IMR-90 (cell line): ENCODE results near the gene LDB2. TPM values are rescaled to one million over a fixed set of nuclear protein-coding genes. Genes with fewer than 3 reads are reported as not detected.

Experiments used
- ATAC-seq: fragments of 200-7000 bp; cut with Tn5 transposase; 2 replicates; pipeline ENCODE4 v1.9.1; 2020; ENCODE audit warnings: low read depth, mild to moderate bottlenecking, moderate library complexity
- BruUV-seq: library from RNA; stranded (reverse); fragments of 400-500 nt; replicated peaks from 2 replicates; lab custom pipeline; 2021; lab: Mats Ljungman, UMichigan
- CTCF ChIA-PET: fragments of 300-600 bp; formaldehyde crosslinking; extraction: SDS; loops from one replicate; lab custom pipeline; 2021; ENCODE audit warnings: antibody characterized with exemption; lab: Yijun Ruan, JAX
- POLR2A ChIA-PET: fragments of 300-600 bp; sonication (Branson Sonifier 250); formaldehyde crosslinking; loops from one replicate; lab custom pipeline; 2022; ENCODE audit warnings: antibody characterized with exemption; ENCODE audit not compliant: unreplicated experiment; lab: Charles Lee
- DNase-seq: peaks from one replicate; pipeline ENCODE4 v3.0.0; 2013
- H2AFZ ChIP-seq: replicated peaks from 2 replicates; pipeline ENCODE3; 2013; ENCODE audit warnings: low read length, mild to moderate bottlenecking; ENCODE audit not compliant: poor library complexity
- H2AK5ac ChIP-seq: 2 replicates; pipeline ENCODE4 v1.6.1; 2013; ENCODE audit warnings: low read depth, low read length, inconsistent platforms
- H2AK9ac ChIP-seq: replicated peaks from 2 replicates; pipeline ENCODE3; 2013; ENCODE audit warnings: mild to moderate bottlenecking, low read depth, low read length, moderate library complexity; ENCODE audit not compliant: poor library complexity
- H2BK120ac ChIP-seq: 2 replicates; pipeline ENCODE4 v1.6.1; 2013; ENCODE audit warnings: low read depth, low read length, inconsistent platforms
- H2BK15ac ChIP-seq: 3 replicates; pipeline ENCODE4 v1.6.1; 2013; ENCODE audit warnings: low read depth, low read length, inconsistent platforms
- H2BK20ac ChIP-seq: 2 replicates; pipeline ENCODE4 v1.6.1; 2013; ENCODE audit warnings: low read depth, mild to moderate bottlenecking, inconsistent platforms, low read length, moderate library complexity
- H2BK5ac ChIP-seq: 2 replicates; pipeline ENCODE4 v1.6.1; 2013; ENCODE audit warnings: mild to moderate bottlenecking, low read depth, low read length, inconsistent platforms; ENCODE audit not compliant: poor library complexity, severe bottlenecking
- H3K14ac ChIP-seq: replicated peaks from 2 replicates; pipeline ENCODE4 v1.6.1; 2013; ENCODE audit warnings: low read depth, low read length, inconsistent platforms
- H3K18ac ChIP-seq: 2 replicates; pipeline ENCODE4 v1.6.1; 2013; ENCODE audit warnings: low read depth, low read length, control low read depth
- H3K23ac ChIP-seq: 2 replicates; pipeline ENCODE4 v1.6.1; 2013; ENCODE audit warnings: low read depth, low read length, inconsistent platforms
- H3K27ac ChIP-seq: 2 replicates; pipeline ENCODE4 v1.5.1; 2013; ENCODE audit warnings: mild to moderate bottlenecking, control low read depth, low read length; ENCODE audit not compliant: insufficient read depth
- H3K27me3 ChIP-seq: 2 replicates; pipeline ENCODE4 v1.6.1; 2013; ENCODE audit warnings: low read length; ENCODE audit not compliant: control insufficient read depth, insufficient read depth
- H3K36me3 ChIP-seq: 2 replicates; pipeline ENCODE4 v1.6.1; 2013; ENCODE audit warnings: low read length, mixed read lengths; ENCODE audit not compliant: control insufficient read depth, insufficient read depth
- H3K4ac ChIP-seq: 2 replicates; pipeline ENCODE4 v1.6.1; 2013; ENCODE audit warnings: low read depth, low read length, inconsistent platforms
- H3K4me1 ChIP-seq: 2 replicates; pipeline ENCODE4 v1.6.1; 2013; ENCODE audit warnings: low read length, mixed read lengths; ENCODE audit not compliant: control insufficient read depth, insufficient read depth
- H3K4me2 ChIP-seq: 2 replicates; pipeline ENCODE4 v1.6.1; 2013; ENCODE audit warnings: low read depth, mild to moderate bottlenecking, control low read depth, low read length, moderate library complexity
- H3K4me3 ChIP-seq: 2 replicates; pipeline ENCODE4 v1.5.1; 2013; ENCODE audit warnings: low read depth, mild to moderate bottlenecking, control low read depth, low read length, moderate library complexity; ENCODE audit not compliant: insufficient read depth
- H3K56ac ChIP-seq: 2 replicates; pipeline ENCODE4 v1.6.1; 2013; ENCODE audit warnings: low read length, inconsistent platforms; ENCODE audit not compliant: insufficient read depth; ENCODE audit errors: extremely low read depth
- H3K79me1 ChIP-seq, 2 experiments: 2 replicates each; pipeline ENCODE4 v1.6.1; 2013; ENCODE audit warnings: low read length in 2 of 2, inconsistent platforms in 1 of 2, low read depth in 1 of 2
- H3K9ac ChIP-seq: 2 replicates; pipeline ENCODE4 v1.6.1; 2013; ENCODE audit warnings: low read depth, low read length, control low read depth
- H3K9me1 ChIP-seq: 2 replicates; pipeline ENCODE4 v1.6.1; 2013; ENCODE audit warnings: low read length, inconsistent platforms; ENCODE audit not compliant: insufficient read depth
- H3K9me3 ChIP-seq: 2 replicates; pipeline ENCODE4 v1.6.1; 2013; ENCODE audit warnings: low read length; ENCODE audit not compliant: control insufficient read depth, insufficient read depth
- H4K20me1 ChIP-seq: 2 replicates; pipeline ENCODE4 v1.6.1; 2013; ENCODE audit warnings: low read length, inconsistent platforms; ENCODE audit not compliant: insufficient read depth
- H4K5ac ChIP-seq: 2 replicates; pipeline ENCODE4 v1.6.1; 2013; ENCODE audit warnings: mild to moderate bottlenecking, low read depth, low read length, control low read depth
- H4K8ac ChIP-seq, 2 experiments: 2 replicates each; pipeline ENCODE4 v1.6.1; 2013; ENCODE audit warnings: low read depth in 2 of 2, low read length in 2 of 2, control low read depth in 1 of 2, inconsistent platforms in 1 of 2
- H4K91ac ChIP-seq: 2 replicates; pipeline ENCODE4 v1.6.1; 2013; ENCODE audit warnings: low read depth, low read length, inconsistent platforms; ENCODE audit not compliant: insufficient read depth
- CEBPB ChIP-seq: IDR thresholded peaks from 2 replicates; pipeline ENCODE4 v1.6.1; 2012; ENCODE audit warnings: low read depth, low read length, improper control_type of control experiment
- CHD1 ChIP-seq: IDR thresholded peaks from 2 replicates; pipeline ENCODE4 v1.6.1; 2012; ENCODE audit warnings: low read depth, low read length, improper control_type of control experiment
- FOS ChIP-seq: fragments of 150-350 bp; IDR thresholded peaks from 2 replicates; pipeline ENCODE4 v1.6.1; 2016; ENCODE audit warnings: low read depth, low read length
- MAFK ChIP-seq: IDR thresholded peaks from 2 replicates; pipeline ENCODE4 v1.6.1; 2012; ENCODE audit warnings: low read depth, low read length, improper control_type of control experiment
- MAZ ChIP-seq: IDR thresholded peaks from 2 replicates; pipeline ENCODE4 v1.6.1; 2012; ENCODE audit warnings: low read depth, mild to moderate bottlenecking, low read length, improper control_type of control experiment, moderate library complexity, borderline replicate concordance
- MXI1 ChIP-seq: IDR thresholded peaks from 2 replicates; pipeline ENCODE4 v1.6.1; 2012; ENCODE audit warnings: low read depth, mild to moderate bottlenecking, low read length, moderate library complexity, borderline replicate concordance
- NFE2L2 ChIP-seq: fragments of 150-350 bp; IDR thresholded peaks from 2 replicates; pipeline ENCODE4 v1.6.1; 2016; ENCODE audit warnings: low read depth, mild to moderate bottlenecking, low read length
- POLR2A ChIP-seq: IDR thresholded peaks from 2 replicates; pipeline ENCODE4 v1.6.1; 2012; ENCODE audit warnings: mild to moderate bottlenecking, low read depth, low read length
- RAD21 ChIP-seq: IDR thresholded peaks from 2 replicates; pipeline ENCODE4 v1.6.1; 2012; ENCODE audit warnings: low read length, improper control_type of control experiment
- RCOR1 ChIP-seq: IDR thresholded peaks from 2 replicates; pipeline ENCODE4 v1.6.1; 2012; ENCODE audit warnings: mild to moderate bottlenecking, low read length, improper control_type of control experiment; ENCODE audit not compliant: insufficient replicate concordance
- RFX5 ChIP-seq: IDR thresholded peaks from 2 replicates; pipeline ENCODE4 v1.8.0; 2012; ENCODE audit warnings: low read depth, mild to moderate bottlenecking, low read length, moderate library complexity
- SMC3 ChIP-seq: fragments of 150-350 bp; IDR thresholded peaks from 2 replicates; pipeline ENCODE4 v1.6.1; 2016; ENCODE audit warnings: low read depth, mild to moderate bottlenecking, antibody characterized with exemption, low read length, moderate library complexity
- WGBS, 2 experiments: methylation state at CpG; one replicate each; pipeline versions ENCODE4 v1.1.5 to v1.1.7; 2013; ENCODE audit warnings: missing lambda C conversion rate in 2 of 2; ENCODE audit not compliant: insufficient read length in 1 of 2; ENCODE audit errors: extremely low coverage in 2 of 2; 5-methylcytosine and 5-hydroxymethylcytosine counted together
- dilution Hi-C: fragments of 300-500 bp; cut with HindIII; formaldehyde crosslinking; loops from one replicate; pipeline ENCODE4 v1.14.3; 2018; ENCODE audit warnings: low sequenced_read_pairs; ENCODE audit not compliant: unreplicated experiment
- in situ Hi-C: fragments of 300-500 bp; cut with MboI; formaldehyde crosslinking; loops from 3 replicates; pipeline ENCODE4 v1.14.3; 2019; ENCODE audit warnings: low sequenced_read_pairs, inconsistent platforms, mixed read lengths
- intact Hi-C: fragments of 100-400 bp; cut with micrococcal nuclease; formaldehyde crosslinking; loops from 2 replicates; pipeline ENCODE4 v1.10.0; 2022
- polyA plus RNA-seq, 3 experiments: library from polyadenylated mRNA; depleted of rRNA; stranded (reverse); fragments of >200 nt; gene quantifications; 2 replicates each; pipeline ENCODE4 v1.2.3, GENCODE V29; 2012; ENCODE audit warnings: low replicate concordance in 1 of 3
- total RNA-seq: library from RNA; depleted of rRNA; stranded (reverse); fragments of >200 nt; gene quantifications from 2 replicates; pipeline ENCODE4 v1.2.3, GENCODE V29; 2012
- TF ChIP-seq, protein P1 (sequence below): fragments of 150-350 bp; IDR thresholded peaks from 2 replicates; pipeline ENCODE4 v1.6.1; 2017; ENCODE audit warnings: mild to moderate bottlenecking, antibody characterized with exemption, low read length, low read depth

LDB2 gene
- total and polyA plus RNA-seq, 2 of the 4 experiments (the other 2 are of a cell fraction): 67.9 to 116 TPM

DNA sequence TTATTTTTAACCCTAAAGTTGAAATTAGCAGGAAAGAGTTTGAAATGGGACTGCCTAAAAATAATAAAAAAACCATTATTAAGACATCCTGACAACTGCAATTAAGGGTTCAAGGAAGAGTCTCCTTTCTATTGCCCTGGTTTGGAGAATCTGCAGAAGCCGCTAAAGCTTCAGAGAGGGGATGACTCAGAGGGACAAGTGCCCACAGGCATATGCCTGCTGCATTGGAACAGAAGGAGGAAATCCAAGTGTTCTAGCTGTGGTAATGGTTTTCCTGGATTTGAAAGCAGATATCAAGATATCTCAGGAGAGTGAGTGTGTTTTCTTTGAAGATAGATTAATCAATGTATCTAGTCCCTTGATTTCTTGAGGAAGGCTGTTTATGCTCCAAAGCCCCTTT, 437.1 kb downstream of the LDB2 start:
- H3K56ac ChIP-seq: no peak overlapping the region
- TF ChIP-seq RCOR1 (no peak), POLR2A (no peak), MAZ (no peak), RAD21 (no peak), NFE2L2 (no peak), CEBPB (no peak), FOS (no peak), CHD1 (no peak), MAFK (no peak), RFX5 (no peak), MXI1 (no peak), SMC3 (no peak)
- TF ChIP-seq, protein P1, sequence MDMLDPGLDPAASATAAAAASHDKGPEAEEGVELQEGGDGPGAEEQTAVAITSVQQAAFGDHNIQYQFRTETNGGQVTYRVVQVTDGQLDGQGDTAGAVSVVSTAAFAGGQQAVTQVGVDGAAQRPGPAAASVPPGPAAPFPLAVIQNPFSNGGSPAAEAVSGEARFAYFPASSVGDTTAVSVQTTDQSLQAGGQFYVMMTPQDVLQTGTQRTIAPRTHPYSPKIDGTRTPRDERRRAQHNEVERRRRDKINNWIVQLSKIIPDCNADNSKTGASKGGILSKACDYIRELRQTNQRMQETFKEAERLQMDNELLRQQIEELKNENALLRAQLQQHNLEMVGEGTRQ: no peak
- no peak overlapping the region for H3K23ac ChIP-seq
- no peaks in the 10 kb centered on the region; the same call in 1 of the 2 replicates for H3K4me1 ChIP-seq
- ATAC-seq (no peak), DNase-seq (no peak)
- H3K4ac ChIP-seq: no peak overlapping the region
- dilution Hi-C loops: no loop called here
- no peaks in the 10 kb centered on the region; the same call in 1 of the 2 replicates for H3K9me3 ChIP-seq
- no peak overlapping the region for H3K18ac ChIP-seq
- intact Hi-C loops: no loop called here
- no peaks in the 10 kb centered on the region for H3K79me1 ChIP-seq
- H4K91ac ChIP-seq: no peak overlapping the region
- no peak overlapping the region for H2BK15ac ChIP-seq
- H3K36me3 ChIP-seq: no peaks in the 10 kb centered on the region
- H2AK5ac ChIP-seq: no peak overlapping the region
- no peak overlapping the region for H4K5ac ChIP-seq
- H4K20me1 ChIP-seq: no peaks in the 10 kb centered on the region
- no peak overlapping the region for H4K8ac ChIP-seq
- no peak overlapping the region for H3K9ac ChIP-seq
- in situ Hi-C loops: no loop called here
- H3K27ac ChIP-seq: no peak overlapping the region
- POLR2A ChIA-PET: no interaction called here
- H3K27me3 ChIP-seq: peaks cover 14% of the 10 kb centered on the region
- no peak overlapping the region for H2BK20ac ChIP-seq
- WGBS, 2 experiments: 80% methylated on average over 1 of the region's 1 CpG; no CpG with 5 or more reads in 1 of the 2 experiments
- H2BK5ac ChIP-seq: no peak overlapping the region
- BruUV-seq: no TSS peak
- H2AK9ac ChIP-seq: no peak overlapping the region
- no peak overlapping the region for H3K14ac ChIP-seq
- H2AFZ ChIP-seq: no peak overlapping the region
- no peak overlapping the region for H3K4me2 ChIP-seq
- CTCF ChIA-PET: no interaction called here
- H3K9me1 ChIP-seq: no peaks in the 10 kb centered on the region
- no peak overlapping the region for H3K4me3 ChIP-seq
- no peak overlapping the region for H2BK120ac ChIP-seq
